NB4 (cell line): ENCODE measurements around the gene DIP2C.

Experiments
- CTCF ChIP-seq: IDR thresholded peaks from one replicate; pipeline ENCODE4 v1.5.1; 2012; ENCODE audit warnings: low read depth, low read length
- POLR2A ChIP-seq: IDR thresholded peaks from 2 replicates; pipeline ENCODE4 v1.6.1; 2011; ENCODE audit warnings: mild to moderate bottlenecking; ENCODE audit not compliant: insufficient read length; ENCODE audit errors: extremely low read depth

GRCh38 chr10:557792-558328, 131.6 kb downstream of the DIP2C start:
- TF ChIP-seq POLR2A: no peak
- TF ChIP-seq CTCF: no peak
